GM18870 (cell line): ENCODE results near the gene LILRA5.
"Not testable (repeated sequence)": the region's sequence is repeated elsewhere in the genome, so short reads cannot be mapped to it uniquely, and the experiment has no call there.

Source experiments
- ATAC-seq: cut with Tn5 transposase; IDR thresholded peaks from one replicate; pipeline ENCODE4 v1.9.1; 2021; ENCODE audit warnings: moderate library complexity; ENCODE audit not compliant: unreplicated experiment

Gene LILRA5

GRCh38 chr19:54312436-54313377, at the start of gene LILRA5:
LILRA5 (minus strand) TSS chr19:54313166; CDS start chr19:54313019, 147 bp downstream.
- no peak for ATAC-seq

- not testable (repeated sequence) for ATAC-seq
Measured at GRCh38 chr19:54361680-54362422, 48.9 kb upstream of the LILRA5 start.

DNA sequence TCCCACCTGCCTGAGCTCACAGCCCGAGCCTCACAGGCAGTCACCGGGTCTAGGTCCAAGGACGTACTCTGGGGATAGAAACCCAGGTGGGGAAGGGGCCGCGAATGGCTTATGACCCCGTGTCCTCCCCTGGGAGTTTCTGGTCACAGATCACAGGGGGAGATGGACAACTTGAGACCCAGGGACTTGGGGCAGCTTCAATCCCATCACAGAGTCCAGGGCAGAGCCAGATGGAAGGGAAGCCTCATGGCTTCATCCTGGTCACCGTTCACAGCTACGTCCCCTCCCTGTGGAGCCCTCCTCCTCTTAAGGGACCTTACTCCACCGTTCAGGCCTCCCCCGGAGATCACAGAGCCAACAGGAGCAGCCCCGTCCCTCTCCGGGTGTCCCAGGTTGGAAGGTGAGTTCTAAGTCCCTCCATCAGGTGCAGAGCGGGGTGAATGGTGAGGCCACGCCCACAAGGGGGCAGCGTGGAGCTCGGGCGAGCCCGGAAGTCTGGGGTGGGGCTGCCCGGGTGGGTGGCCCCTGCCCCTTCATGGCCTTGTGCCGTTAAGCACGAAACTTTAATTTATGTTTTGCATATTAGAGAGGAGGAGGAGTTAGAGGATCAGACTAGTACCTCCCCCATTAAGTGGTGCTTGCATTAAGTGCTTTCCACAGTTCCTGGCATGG, 46.3 kb upstream of the LILRA5 start:
- ATAC-seq = not testable (repeated sequence)

DNA sequence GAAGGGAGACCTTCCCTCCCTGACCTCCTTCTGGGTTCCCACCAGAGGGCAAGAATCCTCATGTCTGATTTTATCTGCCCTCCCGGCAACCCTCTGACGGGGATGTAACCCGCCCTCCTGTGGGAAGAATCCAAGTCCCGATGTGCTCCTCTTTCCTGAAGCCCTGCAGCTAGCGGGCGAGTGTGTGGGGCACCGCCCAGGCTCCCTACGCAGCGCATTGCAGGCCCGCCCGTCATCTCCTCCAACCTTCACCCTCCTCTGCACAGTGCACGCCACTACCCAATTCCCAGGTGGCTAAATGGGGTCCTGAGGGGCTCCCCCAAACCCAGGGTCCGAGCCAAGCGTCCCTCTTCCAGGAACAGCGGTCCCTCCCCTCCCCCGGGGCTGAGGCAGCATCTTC, 44.4 kb upstream of the LILRA5 start:
- ATAC-seq = no peak

GRCh38 chr19:54356444-54357056, 43.6 kb upstream of the LILRA5 start:
- ATAC-seq = no peak

- no peak for ATAC-seq
Measured at GRCh38 chr19:54355675-54356074, 42.7 kb upstream of the LILRA5 start.

- no peak for ATAC-seq
Measured at GRCh38 chr19:54354761-54355160, 41.8 kb upstream of the LILRA5 start.

DNA sequence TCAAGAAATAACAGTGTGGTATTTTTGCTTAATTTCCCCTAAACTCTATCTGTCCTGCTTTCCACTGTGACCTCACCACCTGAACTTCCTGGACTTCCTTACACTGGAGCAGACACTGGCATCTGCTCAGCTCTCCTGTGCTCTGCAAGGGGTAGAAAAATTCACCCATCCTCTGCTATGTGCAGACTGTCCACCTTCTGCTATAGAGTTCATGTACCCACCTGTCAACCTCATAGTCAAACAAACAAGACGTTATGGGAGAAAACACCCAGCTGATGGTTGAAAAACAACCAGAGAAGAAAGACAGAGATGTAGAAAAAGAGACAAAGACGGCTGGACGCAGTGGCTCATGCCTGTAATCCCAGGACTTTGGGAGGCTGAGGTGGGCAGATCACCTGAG, 39.6 kb upstream of the LILRA5 start:
- no peak for ATAC-seq

DNA sequence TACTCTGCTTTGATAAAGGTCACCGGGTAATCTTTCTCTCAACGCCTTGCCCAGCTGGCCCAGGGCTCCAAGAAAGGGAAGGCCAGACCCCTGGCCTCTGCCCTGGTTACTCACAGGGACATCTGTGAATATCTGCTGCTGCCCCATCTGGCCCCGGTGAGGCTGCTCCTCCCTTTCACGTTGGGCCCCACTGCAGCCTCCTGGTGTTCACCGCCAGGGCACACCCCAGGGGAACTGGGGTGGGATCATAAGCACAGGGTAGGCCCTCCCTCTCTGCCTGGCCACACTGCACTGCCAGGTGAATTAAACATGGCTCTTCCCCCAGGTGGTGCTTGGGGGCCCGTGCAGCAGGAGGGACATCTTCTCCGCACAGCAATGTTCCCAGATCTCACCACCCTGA, 39.1 kb upstream of the LILRA5 start:
- no peak for ATAC-seq

DNA sequence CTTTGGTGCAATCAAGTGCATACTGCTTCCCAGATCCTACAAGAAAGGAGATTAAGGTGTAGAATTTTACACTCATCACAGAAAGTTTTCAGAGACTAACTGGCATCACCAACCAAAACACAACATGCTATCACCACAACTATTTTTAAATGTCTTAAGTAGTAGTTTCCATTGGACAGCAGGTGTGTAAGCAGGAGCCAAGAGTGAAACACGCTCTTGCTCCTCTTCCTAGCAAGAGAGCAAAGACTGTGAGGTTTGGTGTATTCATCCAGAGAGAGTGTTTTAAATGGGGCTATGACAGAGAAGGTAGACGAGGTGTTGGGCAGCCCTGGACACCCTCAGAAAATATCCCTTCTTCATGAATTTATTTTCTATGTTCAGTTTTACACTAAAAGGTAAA, 38.5 kb upstream of the LILRA5 start:
- ATAC-seq = no peak

DNA sequence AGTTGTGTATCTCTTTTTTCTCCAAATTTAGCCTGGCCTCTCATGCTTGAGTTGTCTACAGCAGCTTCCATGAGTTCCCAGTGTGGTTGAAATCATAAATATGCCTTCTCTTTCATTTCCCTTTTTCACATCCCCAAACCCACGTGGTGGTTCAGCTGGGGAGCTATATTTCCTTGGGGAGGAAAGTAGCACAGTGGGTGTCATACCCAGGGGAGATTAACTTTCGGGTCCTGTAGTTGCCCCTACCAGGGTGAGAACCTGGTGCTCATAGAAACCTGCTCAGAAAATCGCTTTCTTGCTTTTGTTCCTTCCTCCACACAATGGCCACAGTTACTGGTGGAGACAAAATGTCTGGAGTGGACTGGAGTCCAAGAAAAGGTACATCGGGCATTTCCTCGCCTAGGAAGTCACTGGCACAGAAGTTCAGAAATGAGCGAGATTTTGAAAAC, 33.0 kb upstream of the LILRA5 start:
- ATAC-seq = no peak

DNA sequence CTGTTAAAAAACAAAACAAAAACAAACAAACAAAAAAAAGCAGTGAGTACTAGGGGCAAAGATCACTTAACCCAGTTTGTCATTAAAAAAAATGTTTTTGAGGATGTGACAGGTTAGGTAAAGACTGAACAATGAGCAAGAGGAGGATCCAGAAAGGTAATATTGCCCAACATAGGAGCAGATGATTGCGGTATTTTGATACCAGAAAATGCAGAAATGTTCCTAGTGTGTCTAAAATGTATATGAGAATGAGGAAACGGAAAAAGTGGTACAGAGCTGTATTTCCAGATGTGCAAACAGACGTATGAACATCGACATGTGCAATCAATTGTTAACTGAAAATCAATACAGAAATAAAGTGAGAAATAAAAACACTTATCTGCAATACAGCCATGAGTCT, 30.9 kb upstream of the LILRA5 start:
- no peak for ATAC-seq

DNA sequence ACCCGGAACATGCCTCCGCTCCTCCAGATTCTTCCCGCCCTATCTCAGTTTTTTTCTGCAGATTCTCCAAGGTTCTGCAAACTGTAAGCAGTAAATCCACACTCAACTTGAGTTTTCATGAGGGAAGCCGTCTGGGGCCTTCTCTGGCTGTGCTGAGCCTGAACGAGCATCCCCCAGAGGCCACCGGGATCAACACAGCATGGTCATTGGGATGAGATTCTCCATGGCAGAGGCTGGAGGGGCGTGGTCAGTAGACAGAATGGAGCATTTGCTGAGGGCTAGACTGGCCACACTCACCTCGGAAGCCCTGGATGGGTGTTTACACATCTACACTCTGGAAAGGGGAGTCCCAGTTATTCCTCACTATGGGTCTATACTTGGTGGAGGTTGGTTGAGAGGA, 28.3 kb upstream of the LILRA5 start:
- ATAC-seq = no peak

DNA sequence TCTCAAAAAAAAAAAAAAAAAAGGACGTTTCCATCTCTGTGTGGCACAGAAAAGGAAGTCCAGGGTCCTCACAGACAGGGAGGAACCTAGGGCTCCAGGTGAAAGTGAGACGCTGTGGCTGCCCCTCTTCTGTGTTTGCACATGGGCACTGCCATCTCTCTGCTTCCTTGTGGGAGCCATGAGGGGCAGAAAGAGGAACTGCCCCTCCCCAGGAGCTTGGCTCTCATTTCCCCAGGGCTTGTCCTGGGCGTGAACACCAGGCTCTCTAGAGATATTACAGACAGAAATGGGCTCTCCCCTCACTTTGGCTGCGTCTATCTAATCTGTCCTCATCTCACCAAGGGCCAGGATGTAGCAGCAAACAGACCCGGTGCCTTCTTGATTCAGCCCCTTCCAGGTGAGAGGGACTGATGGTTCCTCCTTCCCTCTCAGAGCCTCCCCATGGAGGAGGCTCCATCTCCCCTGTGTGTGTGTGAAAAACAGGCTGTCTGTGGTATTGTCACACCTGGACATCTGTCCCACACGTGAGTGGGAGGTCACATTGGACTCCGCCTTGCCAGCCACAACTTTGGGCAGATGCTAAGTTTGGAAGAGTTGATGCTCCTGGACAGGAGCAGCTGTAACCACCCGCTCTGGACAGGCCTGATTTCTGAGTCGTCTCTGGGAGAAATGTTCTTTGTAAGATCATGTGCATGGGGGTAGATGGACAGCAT, 26.8 kb upstream of the LILRA5 start:
- ATAC-seq = no peak

DNA sequence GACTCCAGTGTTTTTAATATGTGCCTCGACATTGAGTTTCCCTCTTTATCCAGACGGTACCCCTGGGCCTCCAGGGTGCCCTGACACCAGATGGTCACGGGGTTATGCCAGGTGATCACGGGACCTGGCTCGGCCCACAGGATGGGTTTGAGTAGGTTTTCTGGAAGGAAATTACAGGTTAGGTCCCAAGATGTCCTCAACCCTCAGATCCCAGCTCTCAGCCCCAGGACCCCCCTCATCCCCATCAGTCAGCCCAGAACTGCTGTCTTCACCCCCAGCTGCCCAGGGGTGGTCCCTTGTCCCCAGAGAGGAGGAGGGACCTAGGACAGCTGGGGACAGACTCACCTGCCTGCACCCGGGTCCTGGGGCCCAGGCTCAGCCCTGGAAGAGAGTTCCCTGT, 25.6 kb upstream of the LILRA5 start:
- ATAC-seq = no peak

- no peak for ATAC-seq
Measured at GRCh38 chr19:54337858-54338230, 24.9 kb upstream of the LILRA5 start.

DNA sequence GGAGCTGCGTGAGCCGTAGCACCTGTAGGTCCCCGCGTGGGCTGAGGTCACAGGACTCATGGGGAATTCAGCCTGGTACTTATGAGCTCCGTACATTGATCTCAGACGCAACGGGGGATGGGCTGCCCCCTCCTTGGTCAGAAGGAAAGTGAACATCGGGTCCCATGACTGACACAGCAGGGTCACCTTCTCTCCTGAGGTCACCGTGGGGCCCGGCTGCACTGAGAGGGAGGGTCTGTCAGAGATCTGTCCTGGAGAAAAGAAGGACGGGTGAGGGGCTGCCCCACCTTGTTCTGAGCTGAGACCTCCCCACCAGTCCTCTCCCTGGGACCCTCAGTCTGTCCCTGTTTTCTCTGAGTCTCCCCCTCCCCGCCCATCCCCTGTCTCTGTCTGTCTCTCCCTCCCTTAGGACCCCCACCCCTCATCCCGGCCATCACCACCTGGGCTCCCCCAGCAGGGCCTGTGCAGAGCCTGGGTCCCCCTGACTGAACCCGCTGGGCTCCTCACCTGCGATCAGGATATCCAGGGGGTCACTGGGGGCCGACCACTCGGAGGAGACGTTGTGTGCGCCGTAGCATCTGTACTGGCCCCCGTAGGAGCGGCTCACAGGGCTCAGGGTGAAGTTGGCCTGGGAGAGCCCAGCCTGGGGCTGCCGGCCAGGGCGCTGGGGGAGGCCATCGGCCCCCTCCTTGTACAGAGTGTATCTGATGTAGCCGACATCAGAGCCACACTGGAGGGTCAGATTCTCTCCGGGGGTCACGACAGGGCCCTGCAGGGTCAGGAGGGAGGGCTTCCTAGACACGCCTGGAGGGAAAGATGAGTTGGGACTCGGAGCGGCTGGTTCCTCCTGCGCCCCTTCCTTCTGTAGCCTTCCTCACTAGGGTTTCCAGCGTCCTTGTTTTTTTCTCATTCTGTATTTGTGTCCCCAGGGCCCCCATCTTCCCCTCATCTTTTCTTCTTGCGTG, 24.2 kb upstream of the LILRA5 start:
- ATAC-seq = no peak

- ATAC-seq = no peak
Measured at GRCh38 chr19:54335979-54336892, 23.3 kb upstream of the LILRA5 start.
